Prostate gland (tissue), 2 donors: ENCODE data around the gene KLHL1. TPM values are rescaled to one million over a fixed set of nuclear protein-coding genes. Genes with fewer than 3 reads are reported as not detected.
"Not testable (repeated sequence)": the region's sequence is repeated elsewhere in the genome, so short reads cannot be mapped to it uniquely, and the experiment has no call there.

ENCODE experiments used
- DNase-seq: peaks from one replicate; pipeline ENCODE4 v3.0.0-alpha.2; 2019; ENCODE audit warnings: low spot score
- H3K27ac ChIP-seq, 2 donors: fragments of 200-600 bp; sonication (generic); 2 replicates each; pipeline ENCODE4 v1.5.1; 2017 to 2019
- H3K27me3 ChIP-seq: fragments of 200-600 bp; sonication (generic); replicated peaks from 2 replicates; pipeline ENCODE4 v1.5.1; 2019; ENCODE audit not compliant: insufficient read depth
- H3K36me3 ChIP-seq, 2 donors: fragments of 200-600 bp; sonication (generic); 1 replicate in 1 of 2; 2 replicates in 1 of 2; pipeline versions ENCODE4 v1.5.1 to v1.8.1; 2017 to 2019
- H3K4me1 ChIP-seq: fragments of 200-600 bp; sonication (generic); replicated peaks from 2 replicates; pipeline ENCODE4 v1.5.1; 2019
- H3K4me3 ChIP-seq, 2 donors: fragments of 200-600 bp; sonication (generic); 2 replicates each; pipeline ENCODE4 v1.5.1; 2017 to 2019
- H3K9me3 ChIP-seq: fragments of 200-600 bp; sonication (generic); 2 replicates; pipeline ENCODE4 v1.5.1; 2017
- POLR2A ChIP-seq: fragments of 450-650 bp; IDR thresholded peaks from one replicate; pipeline ENCODE4 v1.6.1; 2016; ENCODE audit warnings: antibody characterized with exemption, mild to moderate bottlenecking
- POLR2AphosphoS5 ChIP-seq: sonication (generic); formaldehyde crosslinking; IDR thresholded peaks from one replicate; pipeline ENCODE4 v1.6.1; 2017; ENCODE audit warnings: antibody characterized with exemption
- WGBS: methylation state at CpG from one replicate; pipeline ENCODE4 v1.1.5; 2018; 5-methylcytosine and 5-hydroxymethylcytosine counted together
- intact Hi-C: fragments of 100-400 bp; cut with DNase I; formaldehyde crosslinking; loops from one replicate; pipeline ENCODE4 v1.14.2; 2022
- total RNA-seq, 2 donors: library from RNA; depleted of rRNA; stranded (reverse); fragments of >200 nt; gene quantifications; one replicate each; pipeline ENCODE4 v1.1.0, GENCODE V29; 2016
- TF ChIP-seq, protein P1 (sequence below), 4 experiments: fragments of 200-600 bp in 2 of 4; fragments of 450-650 bp in 2 of 4; sonication (generic) in 2 of 4; IDR thresholded peaks; 1 replicate in 3 of 4; 2 replicates in 1 of 4; pipeline ENCODE4 v1.5.1; 2016 to 2019; ENCODE audit warnings: antibody characterized with exemption in 4 of 4, mild to moderate bottlenecking in 2 of 4, moderate library complexity in 2 of 4

The KLHL1 gene, protein sequence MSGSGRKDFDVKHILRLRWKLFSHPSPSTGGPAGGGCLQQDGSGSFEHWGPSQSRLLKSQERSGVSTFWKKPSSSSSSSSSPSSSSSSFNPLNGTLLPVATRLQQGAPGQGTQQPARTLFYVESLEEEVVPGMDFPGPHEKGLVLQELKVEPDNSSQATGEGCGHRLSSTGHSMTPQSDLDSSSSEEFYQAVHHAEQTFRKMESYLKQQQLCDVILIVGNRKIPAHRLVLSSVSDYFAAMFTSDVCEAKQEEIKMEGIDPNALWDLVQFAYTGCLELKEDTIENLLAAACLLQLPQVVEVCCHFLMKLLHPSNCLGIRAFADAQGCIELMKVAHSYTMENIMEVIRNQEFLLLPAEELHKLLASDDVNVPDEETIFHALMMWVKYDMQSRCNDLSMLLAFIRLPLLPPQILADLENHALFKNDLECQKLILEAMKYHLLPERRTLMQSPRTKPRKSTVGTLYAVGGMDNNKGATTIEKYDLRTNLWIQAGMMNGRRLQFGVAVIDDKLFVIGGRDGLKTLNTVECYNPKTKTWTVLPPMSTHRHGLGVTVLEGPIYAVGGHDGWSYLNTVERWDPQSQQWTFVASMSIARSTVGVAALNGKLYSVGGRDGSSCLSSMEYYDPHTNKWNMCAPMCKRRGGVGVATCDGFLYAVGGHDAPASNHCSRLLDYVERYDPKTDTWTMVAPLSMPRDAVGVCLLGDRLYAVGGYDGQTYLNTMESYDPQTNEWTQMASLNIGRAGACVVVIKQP
- under 1 TPM in 1 of 2 donors, not detected in 1; 0.28 TPM for total RNA-seq

DNA sequence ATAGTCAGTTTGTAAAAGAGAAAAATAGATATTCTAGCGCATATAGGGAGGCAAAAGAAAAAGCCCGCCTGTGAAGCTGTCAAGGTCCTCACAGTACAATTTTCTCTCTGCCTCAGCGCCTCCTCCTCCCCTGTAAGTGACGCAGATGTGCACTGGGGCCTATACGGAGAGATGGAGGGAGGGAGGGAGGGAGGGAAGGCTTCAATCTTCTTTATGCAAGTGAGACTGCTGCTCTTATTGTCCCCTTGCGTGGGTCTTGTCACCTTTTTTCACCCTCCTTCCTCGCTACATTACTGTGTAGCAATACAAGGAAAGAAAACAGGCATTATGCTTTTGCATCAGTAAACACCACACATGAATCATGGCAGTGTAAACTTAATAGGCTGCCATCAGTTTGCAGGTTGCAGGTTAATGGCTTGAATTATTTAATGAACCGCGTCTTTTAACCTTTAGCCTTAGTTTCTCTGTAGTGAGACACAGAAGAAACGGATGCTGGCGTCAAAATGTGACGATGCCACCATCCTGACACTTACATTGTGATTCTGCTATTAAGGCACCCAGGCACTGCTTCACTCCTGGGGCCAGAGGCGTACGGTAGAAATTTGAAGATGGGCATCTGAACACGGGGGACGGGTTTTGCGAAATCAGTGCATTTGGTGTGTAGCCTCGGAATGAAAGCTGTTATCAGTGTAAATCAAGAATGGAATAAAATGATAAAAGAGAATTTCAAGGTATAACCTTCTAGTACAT is at the start of gene KLHL1:
TSS of gene KLHL1 (minus strand) at position 97 of the 750 bp plus-strand sequence. CDS start 753 bp downstream, outside the sequence.
- DNase-seq = no peak
- Histone ChIP-seq H3K4me3 (no peak within 1 kb of the TSS), H3K9me3 (no peaks in the 10 kb centered on the region), H3K27me3 (no peaks in the 10 kb centered on the region), H3K4me1 (no peaks in the 10 kb centered on the region), H3K36me3 (no peaks in the 10 kb centered on the region), H3K27ac (no peak within 1 kb of the TSS)
- TF ChIP-seq POLR2A = no peak
- TF ChIP-seq, protein P1, sequence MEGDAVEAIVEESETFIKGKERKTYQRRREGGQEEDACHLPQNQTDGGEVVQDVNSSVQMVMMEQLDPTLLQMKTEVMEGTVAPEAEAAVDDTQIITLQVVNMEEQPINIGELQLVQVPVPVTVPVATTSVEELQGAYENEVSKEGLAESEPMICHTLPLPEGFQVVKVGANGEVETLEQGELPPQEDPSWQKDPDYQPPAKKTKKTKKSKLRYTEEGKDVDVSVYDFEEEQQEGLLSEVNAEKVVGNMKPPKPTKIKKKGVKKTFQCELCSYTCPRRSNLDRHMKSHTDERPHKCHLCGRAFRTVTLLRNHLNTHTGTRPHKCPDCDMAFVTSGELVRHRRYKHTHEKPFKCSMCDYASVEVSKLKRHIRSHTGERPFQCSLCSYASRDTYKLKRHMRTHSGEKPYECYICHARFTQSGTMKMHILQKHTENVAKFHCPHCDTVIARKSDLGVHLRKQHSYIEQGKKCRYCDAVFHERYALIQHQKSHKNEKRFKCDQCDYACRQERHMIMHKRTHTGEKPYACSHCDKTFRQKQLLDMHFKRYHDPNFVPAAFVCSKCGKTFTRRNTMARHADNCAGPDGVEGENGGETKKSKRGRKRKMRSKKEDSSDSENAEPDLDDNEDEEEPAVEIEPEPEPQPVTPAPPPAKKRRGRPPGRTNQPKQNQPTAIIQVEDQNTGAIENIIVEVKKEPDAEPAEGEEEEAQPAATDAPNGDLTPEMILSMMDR (IDR thresholded peaks at IDR 0.05) = no peak
- no peak for TF ChIP-seq POLR2AphosphoS5
- 55% methylated on average over 18 of the region's 18 CpGs for WGBS
- intact Hi-C loops = no loop called here

DNA sequence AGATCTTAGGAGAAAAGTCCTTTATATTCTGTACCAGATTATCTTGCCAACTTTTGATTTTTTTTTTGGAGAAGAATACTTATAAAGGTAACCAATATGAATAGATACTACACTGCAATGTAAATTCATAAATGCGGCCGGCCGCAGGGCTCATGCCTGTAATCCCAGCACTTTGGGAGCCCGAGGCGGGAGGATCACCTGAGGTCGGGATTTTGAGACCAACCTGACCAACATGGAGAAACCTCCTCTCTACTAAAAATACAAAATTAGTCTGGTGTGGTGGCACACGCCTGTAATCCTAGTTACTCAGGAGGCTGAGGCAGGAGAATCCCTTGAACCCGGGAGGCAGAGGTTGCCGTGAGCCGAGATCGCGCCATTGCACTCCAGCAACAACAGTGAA is 34.4 kb upstream of the KLHL1 start:
- 96% methylated on average over 12 of the region's 12 CpGs for WGBS
- intact Hi-C loops, H3K4me3 ChIP-seq, H3K36me3 ChIP-seq, H3K27me3 ChIP-seq, H3K9me3 ChIP-seq, H3K27ac ChIP-seq, H3K4me1 ChIP-seq, DNase-seq: not testable (repeated sequence)

DNA sequence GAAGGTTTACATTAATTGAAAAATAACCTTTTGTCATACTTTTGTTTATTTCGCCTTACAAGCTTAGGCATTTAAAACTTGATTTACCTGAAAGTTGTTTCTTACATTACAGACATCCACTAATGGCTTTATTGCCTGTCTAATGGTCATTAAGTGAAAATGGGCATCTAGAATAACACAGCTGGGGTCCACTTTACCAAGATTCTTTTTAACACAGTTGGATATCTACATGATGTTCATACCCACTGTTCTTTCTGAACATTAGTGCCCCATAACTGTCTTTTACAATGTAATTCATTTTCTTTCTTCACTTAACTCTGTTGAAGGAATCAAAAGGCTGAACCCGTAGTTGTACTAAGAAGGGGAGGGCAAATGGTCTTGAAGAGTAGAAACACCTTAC is 19.8 kb upstream of the KLHL1 start:
- TF ChIP-seq, protein P1 (IDR thresholded peaks at IDR 0.05) = no peak
- TF ChIP-seq POLR2AphosphoS5 (no peak), POLR2A (no peak)
- no peaks in the 10 kb centered on the region for H3K27me3 ChIP-seq
- H3K36me3 ChIP-seq = no peaks in the 10 kb centered on the region
- H3K4me3 ChIP-seq = no peak overlapping the region
- WGBS = 55% methylated on average over 2 of the region's 2 CpGs
- DNase-seq = no peak
- intact Hi-C loops = no loop called here
- H3K9me3 ChIP-seq = no peaks in the 10 kb centered on the region
- no peak overlapping the region for H3K27ac ChIP-seq
- H3K4me1 ChIP-seq = no peaks in the 10 kb centered on the region

DNA sequence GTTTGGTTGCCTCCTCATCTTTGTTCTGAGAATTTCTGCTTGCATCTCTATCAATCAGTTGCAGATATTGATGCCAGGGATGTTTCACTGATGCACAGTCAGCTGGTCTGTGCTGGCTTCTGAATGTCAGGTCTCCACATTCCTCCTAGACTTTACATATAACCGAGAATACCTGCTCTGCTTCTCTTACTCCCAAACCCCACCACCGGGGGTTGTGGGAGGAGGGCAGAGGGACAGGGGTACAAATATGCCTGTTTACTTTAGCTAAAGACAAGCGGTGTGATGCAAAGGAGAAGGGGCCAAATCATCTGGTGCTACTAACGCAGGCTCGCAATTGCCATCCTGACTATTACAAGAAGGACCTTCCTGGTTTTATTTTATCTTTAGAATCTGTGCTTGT is 17.4 kb upstream of the KLHL1 start:
- no peak overlapping the region for H3K4me3 ChIP-seq
- TF ChIP-seq, protein P1 (IDR thresholded peaks at IDR 0.05) = no peak

DNA sequence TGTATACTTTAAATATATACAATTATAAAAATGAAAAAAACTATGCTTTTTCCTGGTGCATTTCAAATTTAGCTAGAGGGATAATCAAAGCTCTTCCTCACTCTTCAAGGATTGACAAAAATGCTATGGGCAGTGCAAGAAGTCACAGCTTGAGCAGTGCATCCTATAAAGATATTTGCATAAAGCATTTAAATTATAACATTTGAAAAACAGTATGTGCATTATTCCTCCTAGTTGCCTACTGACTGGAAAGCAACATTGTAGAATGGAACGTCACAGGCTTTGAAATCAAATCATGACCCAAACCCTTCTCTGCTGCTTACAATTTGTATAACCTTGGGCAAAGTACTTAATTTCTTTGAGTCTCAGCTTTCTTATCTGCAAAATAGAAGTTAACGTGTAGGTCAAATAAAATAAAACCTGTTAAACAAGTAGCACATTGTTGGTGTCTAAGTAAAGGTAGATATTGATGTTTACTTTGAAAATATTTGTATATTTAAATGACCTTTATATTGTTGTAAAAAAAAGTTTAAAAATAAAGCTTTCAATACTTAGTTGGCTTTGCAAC is 9.2 kb upstream of the KLHL1 start:
- intact Hi-C loops = no loop called here
- no peak for DNase-seq
- no peak for TF ChIP-seq POLR2AphosphoS5
- Histone ChIP-seq H3K36me3 (no peaks in the 10 kb centered on the region), H3K4me1 (no peaks in the 10 kb centered on the region), H3K9me3 (no peaks in the 10 kb centered on the region), H3K27me3 (no peaks in the 10 kb centered on the region), H3K4me3 (no peak overlapping the region), H3K27ac (no peak overlapping the region)
- 38% methylated on average over 2 of the region's 2 CpGs for WGBS

More for the DNA sequence above, 17.4 kb upstream of the KLHL1 start:
- Histone ChIP-seq H3K36me3 (no peaks in the 10 kb centered on the region), H3K9me3 (no peaks in the 10 kb centered on the region), H3K27me3 (no peaks in the 10 kb centered on the region), H3K27ac (no peak overlapping the region), H3K4me1 (no peaks in the 10 kb centered on the region)
- DNase-seq = no peak
- intact Hi-C loops = no loop called here
- 47% methylated on average over 5 of the region's 5 CpGs for WGBS
